NCI-H2196 treated with DMSO at 0.1 percent for 48 hours (cell line): ENCODE measurements around the gene HGS.

Source experiments
- DNase-seq: peaks from one replicate; lab custom pipeline; 2025; ENCODE audit not compliant: unreplicated experiment; lab: John Stamatoyannopoulos, UW

Gene HGS

DNA sequence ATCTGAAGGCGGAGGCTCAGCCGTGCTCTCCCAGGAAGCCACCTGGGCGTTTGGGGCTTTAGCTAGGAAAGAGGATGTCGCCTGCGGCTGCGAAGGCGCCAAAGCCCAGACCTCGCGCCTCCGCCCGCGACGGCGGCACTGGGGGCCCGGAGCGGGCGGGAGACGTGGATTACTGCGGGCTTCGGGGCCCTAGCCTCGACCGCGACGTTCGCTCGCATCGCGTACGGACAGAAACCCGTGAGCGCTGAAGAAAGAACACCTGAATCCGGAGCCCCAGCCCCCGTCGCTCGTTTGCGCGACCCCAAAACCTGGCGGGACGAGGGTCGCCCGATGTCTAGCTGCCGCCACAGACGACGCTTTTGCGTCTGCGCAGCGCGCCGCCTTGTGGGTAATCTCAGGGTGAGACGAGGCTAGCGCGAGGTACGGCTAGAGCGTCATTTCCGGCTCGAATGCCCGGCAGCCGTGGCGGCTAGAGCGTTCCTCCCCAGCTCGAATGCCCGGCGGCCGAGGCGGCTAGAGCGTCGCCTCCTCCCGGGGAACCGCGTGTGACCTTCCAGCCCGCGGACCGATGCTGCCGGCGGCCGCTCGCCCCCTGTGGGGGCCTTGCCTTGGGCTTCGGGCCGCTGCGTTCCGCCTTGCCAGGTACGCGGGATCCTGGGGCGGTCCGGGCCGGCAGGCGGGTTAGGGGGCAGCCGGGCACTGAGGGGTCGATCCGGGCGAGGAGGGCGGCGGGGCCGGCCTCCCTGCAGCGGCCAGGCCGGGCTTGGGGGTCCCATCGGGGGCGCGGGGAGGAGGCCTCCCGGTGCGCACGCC lies 19.3 kb downstream of the HGS start, which contains the start of gene MRPL12:
Gene MRPL12, plus strand, starts transcription at position 434 of the 813 bp plus-strand sequence. Its CDS starts 135 bp downstream, at position 569.
- DNase-seq: peak; percentile 90

DNA sequence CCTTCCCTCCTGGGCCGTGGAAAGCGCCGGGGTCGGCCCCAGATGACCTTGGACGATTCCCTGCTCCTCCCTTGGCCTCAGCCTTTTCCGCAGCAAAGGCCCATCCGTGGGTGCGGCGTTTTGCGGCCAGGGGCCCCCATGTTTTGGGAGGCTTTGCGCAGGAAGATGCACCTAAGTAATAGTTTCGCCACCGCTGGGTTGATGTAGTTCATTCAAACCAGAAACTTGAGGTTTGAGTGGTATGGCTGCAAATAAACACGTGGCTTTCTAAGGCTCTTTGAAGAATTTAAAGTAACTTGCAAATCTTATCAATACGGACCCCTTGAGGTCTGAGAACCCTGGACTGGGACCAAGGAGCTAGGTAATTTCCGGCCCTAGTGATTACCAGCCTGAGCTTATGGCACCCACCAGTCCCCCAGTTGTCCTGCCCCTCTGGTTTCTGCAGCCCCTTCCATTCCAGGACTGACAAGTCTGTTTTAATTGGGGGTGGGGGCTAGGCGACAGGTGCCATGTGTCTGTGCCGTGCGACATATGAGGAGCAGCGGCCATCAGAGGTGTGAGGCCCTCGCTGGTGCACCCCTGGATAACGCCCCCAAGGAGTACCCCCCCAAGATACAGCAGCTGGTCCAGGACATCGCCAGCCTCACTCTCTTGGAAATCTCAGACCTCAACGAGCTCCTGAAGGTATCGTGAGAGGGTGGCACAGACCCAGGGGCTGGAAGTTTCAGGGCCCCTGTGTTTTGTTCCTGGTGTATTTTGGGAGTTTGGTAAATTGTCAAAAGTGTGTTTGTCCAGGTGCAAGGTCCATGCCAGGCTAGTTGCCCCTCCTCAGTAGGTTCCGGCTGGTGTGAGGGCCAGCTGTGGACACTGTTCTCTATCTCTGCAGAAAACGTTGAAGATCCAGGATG lies 20.2 kb downstream of the HGS start:
- DNase-seq: no peak

DNA sequence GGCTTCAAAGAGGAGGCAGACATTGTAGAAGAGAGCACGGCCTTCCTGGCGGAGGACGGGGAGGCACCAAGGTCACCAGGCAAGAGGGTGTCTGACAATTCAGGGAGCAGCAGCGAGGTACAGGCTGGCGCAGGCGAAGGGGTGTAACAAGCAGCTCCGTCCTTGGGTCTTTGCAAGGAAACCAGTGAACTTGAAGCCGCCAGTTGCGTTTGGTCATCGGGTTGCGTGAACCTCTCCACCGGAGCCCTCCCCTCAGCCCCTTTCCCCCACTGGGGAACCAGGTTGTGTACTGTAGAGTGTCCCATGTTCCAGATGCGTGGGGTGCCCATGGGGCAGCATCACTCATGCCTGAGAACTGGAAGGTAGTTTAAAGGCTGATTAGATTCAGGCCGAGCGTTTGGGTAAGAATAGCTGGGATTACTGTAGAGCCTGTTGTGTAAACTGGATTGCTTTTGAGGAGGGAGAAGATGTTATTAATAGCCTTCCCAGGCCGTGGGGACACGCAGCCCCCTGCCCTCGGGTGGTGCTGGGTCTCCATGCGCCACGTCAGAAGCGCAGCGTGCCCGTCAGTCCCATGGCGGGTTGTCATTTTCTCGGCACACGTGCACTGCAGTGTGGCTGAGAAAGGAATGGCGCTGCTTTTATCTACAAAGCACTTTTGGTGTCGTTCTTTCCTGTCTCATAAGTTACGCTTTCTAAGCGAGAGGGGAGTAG lies 21.9 kb downstream of the HGS start:
- no peak for DNase-seq

DNA sequence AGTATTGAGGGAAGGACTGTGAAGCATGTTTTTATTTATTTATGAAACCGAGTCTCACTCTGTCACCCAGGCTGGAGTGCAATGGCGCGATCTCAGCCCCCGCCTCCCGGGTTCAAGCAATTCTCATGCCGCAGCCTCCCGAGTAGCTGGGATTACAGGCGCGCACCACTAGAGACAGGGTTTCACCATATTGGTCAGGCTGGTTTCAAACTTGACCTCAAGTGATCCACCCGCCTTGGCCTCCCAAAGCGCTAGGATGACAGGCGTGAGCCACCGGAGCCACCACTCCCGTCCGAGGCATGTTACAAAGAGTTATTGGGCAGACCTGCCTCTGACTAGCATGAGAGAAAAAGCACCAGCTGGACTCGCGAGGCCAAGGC lies 22.4 kb downstream of the HGS start:
- DNase-seq: no peak

DNA sequence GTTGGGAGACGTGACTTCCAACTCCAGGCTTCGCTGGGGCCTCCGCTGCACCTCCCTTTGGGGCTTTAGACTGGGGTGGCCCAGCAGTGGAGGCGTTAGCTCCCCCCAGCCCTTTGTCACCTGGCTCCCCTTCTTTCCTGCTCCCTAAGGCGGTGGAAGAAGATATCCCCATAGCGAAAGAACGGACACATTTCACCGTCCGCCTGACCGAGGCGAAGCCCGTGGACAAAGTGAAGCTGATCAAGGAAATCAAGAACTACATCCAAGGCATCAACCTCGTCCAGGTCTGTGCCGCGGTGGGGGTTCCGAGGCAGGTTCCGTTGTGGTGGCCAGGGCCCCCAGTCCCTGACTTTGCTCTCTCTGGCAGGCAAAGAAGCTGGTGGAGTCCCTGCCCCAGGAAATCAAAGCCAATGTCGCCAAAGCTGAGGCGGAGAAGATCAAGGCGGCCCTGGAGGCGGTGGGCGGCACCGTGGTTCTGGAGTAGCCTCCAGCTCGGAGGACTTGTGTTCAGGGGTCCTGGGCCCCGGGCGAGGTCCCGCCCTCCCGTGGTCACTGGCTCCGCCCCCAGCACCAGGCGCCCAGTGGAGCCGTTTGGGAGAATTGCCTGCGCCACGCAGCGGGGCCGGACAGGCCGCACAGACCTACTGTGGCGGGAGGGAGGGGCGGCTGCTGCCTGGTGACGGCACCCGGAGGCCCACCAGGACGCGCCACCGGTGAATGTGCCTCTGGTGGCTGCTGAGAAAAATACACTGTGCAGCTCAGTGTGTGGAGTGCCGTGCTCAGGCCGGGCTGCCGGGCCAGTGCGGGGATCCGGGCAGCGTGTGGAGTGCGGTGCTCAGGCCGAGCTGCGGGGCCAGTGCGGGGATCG lies 23.2 kb downstream of the HGS start:
- DNase-seq: no peak

DNA sequence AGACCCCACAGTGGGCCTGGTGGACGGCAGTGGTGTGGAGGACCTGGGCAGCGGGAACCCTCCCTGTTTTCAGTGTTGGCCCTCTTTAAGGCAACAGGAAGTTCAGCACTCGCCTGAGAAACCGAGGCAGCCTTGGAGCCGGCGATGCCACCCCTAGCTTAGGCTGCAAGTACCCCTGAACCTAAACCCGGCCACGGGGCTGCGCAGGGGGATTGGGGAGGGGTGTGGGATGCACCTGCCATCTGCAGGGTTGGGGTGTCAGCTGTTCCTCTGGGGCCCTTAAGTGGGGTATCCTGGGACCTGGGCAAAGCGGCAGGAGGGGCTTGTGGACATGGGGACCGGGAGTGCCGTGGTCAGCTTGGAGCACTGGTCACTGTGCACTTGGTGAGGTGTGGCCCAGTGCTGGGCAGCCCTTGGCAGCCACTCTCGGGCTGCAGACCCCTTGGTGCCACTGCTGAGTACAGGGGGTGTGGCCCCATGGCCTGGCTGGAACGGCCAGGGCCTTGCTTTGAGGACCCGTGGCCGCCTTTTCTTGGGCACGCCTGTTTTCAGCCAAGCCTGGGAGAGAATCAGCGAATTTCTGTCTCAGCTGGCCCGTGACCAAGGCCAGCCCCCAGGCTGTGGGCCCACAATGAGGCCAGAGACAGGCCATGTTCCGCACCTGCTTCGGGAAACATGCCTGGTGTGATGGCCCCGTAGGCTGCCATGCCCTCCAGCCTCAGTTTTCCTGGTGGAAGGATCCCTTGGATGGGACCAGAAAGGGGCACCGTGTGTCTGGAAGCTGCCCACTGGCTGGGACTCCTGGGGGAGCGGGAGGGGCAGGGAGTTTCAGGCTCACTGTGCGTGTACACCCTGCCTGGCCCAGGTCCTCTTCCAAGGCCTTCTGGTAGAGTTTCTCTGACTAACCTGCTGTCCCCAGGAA lies 24.2 kb downstream of the HGS start:
- DNase-seq: no peak

DNA sequence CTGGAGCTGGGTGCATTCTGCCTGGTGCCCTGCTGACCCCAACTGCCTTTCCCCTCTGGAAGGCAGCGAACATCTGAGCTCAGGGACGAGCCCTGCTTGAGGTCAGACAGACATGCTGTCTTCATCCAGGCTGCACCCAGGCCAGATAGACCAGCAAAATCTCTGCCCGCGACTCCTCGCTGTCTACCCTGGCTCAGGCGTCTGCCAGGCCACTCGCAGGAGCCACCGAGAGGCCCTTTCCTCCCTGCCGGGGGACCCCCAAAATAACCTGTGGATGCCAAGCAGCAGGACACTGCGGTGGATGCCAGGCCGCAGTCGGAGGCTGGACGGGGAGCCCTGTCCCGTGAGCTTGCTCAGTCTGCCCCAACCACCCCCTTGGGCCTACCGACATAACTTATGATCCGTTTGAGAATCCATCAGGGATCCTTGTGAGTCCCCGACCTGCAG lies 25.0 kb downstream of the HGS start:
- DNase-seq: no peak

DNA sequence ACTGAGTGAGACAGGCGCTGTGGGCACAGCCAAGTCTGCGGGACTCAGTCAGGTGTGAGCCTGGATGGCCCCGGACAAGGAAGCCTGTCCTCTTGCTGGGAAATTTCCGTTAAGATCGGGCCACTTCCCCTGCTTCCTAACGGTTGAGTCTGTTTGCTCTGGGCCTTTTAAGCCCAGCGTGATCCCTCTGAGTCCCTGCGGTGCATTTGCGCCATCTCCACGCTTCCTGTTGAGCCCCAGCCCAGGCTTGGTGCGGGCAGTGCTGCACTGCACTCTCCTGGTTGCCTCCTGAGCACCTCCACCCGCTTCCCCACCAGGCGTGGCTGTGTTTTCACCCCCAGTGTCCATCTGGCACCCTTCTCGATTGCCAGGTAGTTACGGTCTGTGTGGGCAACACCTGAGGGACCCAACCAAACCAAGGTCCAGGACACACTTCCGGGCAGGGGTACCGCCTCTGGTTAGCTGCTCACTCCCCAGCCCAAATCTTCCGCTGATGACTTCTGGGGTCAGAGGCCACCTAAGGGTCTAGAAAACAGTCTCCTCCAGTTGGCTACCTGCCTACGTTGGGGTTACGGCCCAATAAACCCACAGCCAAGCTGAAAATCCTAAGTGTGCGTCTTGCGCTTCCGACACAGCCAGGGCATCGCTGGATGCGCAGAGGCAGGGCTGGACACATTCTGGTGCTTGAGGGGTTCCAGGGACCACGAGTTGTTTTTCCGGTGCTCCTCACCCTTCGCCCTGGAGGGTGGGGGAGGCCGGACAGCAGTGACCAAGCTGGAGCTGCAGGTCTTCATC lies 26.9 kb downstream of the HGS start:
- DNase-seq: no peak

DNA sequence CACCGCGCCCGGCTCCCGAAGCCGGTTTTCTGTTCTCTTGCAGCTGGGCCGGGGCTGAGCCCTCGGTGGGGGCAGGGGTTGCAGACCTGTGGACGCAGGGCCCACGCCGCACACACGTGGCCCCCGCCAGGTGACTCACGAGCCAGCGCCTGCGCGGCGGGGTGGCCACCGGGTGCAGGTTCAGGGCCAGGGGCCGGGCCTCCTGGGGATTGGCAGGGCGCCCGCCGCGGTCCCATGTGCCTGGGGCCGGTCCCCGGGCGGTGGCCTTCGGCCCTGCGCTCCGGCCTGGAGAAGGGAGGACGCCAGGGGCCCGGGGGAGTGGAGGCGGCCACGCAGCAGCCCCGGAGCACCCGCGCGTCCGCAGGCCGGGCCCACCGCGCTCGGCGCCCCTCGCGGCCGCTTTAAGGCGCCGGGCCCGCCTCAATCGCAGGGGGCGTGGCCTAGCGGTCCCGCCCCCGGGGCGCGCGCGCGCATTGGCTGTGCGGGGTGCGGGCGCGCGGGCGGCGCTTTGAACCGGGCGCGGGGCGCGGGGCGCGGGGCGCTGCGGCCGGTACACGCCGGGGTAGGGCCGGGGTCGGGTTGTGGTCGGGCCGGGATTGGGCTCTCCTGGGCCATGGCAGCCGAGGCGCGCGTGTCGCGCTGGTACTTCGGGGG lies 28.1 kb downstream of the HGS start, which contains the start of gene SLC25A10:
Gene SLC25A10, plus strand, starts transcription at position 471 of the 654 bp plus-strand sequence. Its CDS starts 143 bp downstream, at position 614.
- DNase-seq: peak; percentile 94

DNA sequence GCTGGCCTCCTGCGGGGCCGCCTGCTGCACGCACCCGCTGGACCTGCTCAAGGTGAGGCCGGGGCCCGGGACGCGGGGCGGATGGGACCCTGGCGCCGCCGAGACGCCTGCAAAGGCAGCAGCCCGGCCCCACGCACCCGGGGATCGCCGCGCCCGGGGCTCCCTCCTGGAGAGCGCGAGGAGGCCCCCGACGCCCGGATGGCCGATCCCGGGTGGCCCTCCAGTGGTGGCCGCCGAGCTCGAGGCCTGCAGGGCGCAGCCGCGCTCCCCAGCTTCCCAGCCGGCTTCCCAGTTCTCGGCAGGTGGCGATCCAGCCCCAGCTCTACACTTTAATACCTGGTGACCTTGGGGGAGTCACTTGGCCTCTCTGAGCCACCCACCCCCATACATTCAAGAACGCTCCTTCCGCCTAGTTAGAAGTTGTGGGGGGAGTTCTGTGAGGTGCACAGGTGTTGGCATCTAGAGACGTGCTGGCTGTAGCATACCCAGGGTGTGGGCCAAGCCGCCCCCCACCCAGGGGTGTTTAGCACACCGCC lies 28.7 kb downstream of the HGS start:
- DNase-seq: no peak

DNA sequence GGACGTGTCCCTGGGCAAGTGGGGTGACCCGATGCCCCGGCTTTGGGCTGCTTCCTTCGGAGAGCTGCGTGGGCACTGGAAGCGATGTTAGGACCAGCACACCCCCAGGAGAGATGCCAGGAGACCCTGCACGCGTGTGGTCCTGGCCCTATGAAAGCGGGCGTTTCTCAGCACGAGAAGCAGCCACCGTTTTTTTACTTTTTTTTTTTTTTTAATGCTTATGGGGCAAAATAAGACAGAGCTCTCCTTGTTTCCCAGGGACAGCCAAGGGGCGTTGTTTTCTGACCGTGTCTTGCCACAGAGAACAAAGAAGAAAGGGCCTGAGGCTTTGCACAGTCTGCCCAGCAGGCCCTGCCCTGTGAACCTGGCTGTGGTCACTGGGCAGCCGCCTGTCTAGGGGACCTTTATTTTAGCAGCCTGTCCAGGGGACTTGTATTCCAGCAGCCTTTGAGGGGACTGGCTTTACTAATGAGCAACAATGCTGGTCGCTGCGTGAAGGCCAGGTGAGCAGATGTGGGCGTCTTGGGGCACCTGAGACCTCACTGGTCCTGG lies 29.3 kb downstream of the HGS start:
- DNase-seq: no peak

DNA sequence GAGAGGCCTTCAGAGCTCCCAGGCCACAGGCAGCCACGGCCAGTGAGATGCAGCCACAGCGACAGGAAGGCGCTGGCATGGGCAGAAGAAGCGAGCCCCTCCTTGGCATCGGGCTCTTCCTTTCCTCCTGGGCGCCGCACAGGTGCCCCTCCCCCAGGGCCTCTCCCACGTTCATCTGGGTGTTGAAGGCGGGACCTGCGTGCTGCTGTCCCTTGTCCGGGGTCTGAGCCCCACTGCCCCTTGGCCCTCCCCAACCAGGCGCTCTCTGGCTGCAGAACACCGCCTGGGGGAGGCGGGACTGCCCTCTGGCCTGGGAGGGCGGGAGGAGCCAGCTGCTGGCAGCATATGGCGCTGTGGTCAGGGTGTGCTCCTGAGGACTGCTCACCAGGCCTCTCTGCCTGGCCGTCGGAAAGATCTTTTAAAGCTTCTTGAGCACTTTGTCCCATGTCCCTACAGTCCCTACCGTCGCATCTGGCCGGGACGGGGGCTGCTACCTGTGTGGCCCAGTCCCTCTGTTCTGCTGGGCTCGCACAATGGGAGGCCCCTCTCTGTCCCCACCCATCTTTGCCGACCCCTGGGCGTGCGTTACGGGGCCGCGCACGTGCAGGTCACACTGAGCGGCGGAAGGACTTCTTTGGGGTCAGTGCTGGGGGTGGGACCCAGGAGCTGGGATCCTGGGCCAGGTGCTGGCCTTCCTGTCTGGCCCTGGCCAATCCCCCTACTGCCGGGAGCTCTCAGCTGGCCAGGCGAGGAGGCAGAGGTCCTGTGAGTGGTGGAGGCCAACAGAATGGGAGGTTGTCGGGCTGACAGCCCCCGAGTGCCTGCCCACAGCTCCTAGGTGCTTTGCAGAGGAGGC lies 30.0 kb downstream of the HGS start:
- DNase-seq: peak; percentile 88

DNA sequence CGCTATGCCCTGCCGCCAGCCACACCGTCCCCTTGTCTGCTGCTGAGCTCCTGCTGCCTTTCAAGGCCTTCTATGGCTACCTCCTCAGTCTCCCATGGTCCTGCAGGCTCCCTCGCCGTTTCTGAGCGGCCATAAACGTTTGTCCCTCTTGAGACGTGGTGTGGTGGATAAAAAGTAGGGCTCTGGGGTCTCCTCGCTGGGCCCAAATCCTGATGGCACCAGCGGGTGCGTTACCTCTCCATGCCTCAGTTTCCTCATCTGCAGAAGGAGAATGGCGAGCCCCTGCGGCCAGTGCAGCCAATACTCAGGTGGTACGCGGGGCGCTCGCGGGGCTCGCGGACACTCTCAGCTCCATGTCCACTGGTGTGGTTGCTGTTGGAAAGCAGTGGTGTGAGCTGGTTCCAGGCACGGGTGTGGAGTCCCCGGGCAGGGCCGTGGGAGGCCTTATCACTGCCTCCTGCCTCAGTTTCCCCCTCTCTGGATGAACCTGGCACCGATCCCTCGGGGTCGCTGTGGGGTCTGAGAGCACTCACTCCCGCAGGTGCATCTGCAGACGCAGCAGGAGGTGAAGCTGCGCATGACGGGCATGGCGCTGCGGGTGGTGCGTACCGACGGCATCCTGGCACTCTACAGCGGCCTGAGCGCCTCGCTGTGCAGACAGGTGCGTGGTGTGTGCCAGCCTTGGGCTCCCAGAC lies 30.7 kb downstream of the HGS start:
- no peak for DNase-seq

DNA sequence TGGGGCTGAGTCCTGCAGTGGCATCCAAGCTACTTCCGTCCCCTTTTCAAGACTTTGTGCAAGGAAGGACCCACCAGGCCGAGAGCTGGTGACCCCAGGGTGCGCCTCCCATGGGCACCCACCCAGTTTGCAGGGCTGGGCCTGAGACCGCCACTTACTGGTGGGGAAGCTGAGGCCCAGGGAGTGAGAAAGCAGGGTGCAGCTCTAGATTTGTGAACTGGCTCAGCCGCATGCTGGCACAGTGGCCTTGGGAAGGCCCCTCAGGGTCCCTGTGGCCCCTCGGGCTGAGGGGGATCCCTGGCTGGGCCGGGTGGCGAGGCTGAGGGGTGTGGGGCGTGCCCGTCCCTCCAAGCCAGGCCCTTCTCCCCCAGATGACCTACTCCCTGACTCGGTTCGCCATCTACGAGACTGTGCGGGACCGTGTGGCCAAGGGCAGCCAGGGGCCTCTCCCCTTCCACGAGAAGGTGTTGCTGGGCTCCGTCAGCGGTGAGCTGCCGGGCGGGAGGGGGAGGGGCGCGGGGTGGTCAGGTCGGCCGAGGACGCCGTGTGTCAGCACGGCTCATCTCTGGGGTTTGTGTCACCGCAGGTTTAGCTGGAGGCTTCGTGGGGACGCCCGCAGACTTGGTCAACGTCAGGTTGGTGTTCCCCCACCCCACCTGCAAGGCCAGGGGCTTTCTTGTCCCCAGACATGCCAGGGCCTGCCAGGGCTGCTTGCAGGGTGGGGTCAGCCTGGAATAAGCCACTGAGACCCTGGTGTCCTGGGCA lies 31.5 kb downstream of the HGS start:
- DNase-seq: no peak
